GM12878 (cell line): Measurements from ENCODE around the gene TSHZ1. TPM values are rescaled to one million over a fixed set of nuclear protein-coding genes. Genes with fewer than 3 reads are reported as not detected.

Source experiments
- ATAC-seq: fragments of 200-7000 bp; cut with Tn5 transposase; 3 replicates; pipeline ENCODE4 v1.9.1; 2020; ENCODE audit warnings: mild to moderate bottlenecking, moderate library complexity
- BruUV-seq: library from RNA; stranded (reverse); fragments of 400-500 nt; replicated peaks from 2 replicates; lab custom pipeline; 2021; lab: Mats Ljungman, UMichigan
- CTCF ChIA-PET: fragments of 300-600 bp; sonication (Branson Sonifier 250); formaldehyde crosslinking; extraction: SDS; loops from one replicate; lab custom pipeline; 2021; ENCODE audit warnings: inconsistent platforms; lab: Yijun Ruan, JAX
- POLR2A ChIA-PET: fragments of 350-600 bp; formaldehyde crosslinking; extraction: SDS; loops from one replicate; lab custom pipeline; 2021; ENCODE audit warnings: inconsistent platforms; lab: Charles Lee
- RAD21 ChIA-PET: fragments of 300-600 bp; sonication (Branson Sonifier 250); formaldehyde crosslinking; loops from one replicate; lab custom pipeline; 2023; ENCODE audit warnings: antibody characterized with exemption; ENCODE audit not compliant: unreplicated experiment; lab: Charles Lee
- SMC1A ChIA-PET: fragments of 300-600 bp; sonication (Branson Sonifier 250); formaldehyde crosslinking; loops from one replicate; lab custom pipeline; 2023; ENCODE audit not compliant: unreplicated experiment, uncharacterized antibody; lab: Charles Lee
- DNase-seq: peaks from one replicate; pipeline ENCODE4 v3.0.0-alpha.2; 2011; ENCODE audit warnings: low read depth, low spot score
- FAIRE-seq: peaks from 3 replicates; lab custom pipeline; 2011; peaks lifted over from hg19 to GRCh38; lab: Jason Lieb, UNC
- H2AFZ ChIP-seq: 2 replicates; pipeline ENCODE4 v1.6.0; 2011; ENCODE audit warnings: low read depth, low read length, control low read depth; ENCODE audit not compliant: control insufficient read depth
- H3K27ac ChIP-seq: 2 replicates; pipeline ENCODE4 v1.5.1; 2011; ENCODE audit warnings: control low read depth; ENCODE audit not compliant: control insufficient read depth, insufficient read depth
- H3K27me3 ChIP-seq, 2 experiments: replicated peaks in 1 of 2; 2 replicates each; pipeline versions ENCODE4 v1.6.0 to v1.6.1; 2011; ENCODE audit warnings: low read length in 1 of 2; ENCODE audit not compliant: control insufficient read depth in 2 of 2, insufficient read depth in 2 of 2
- H3K36me3 ChIP-seq, 2 experiments: 2 replicates each; pipeline ENCODE4 v1.5.1; 2011; ENCODE audit warnings: low read length in 1 of 2; ENCODE audit not compliant: control insufficient read depth in 2 of 2, insufficient read depth in 2 of 2
- H3K4me1 ChIP-seq: 2 replicates; pipeline ENCODE4 v1.6.1; 2011; ENCODE audit warnings: mild to moderate bottlenecking, low read length, moderate library complexity, mixed read lengths; ENCODE audit not compliant: control insufficient read depth, insufficient read depth
- H3K4me2 ChIP-seq: 2 replicates; pipeline ENCODE4 v1.6.0; 2011; ENCODE audit warnings: control low read depth; ENCODE audit not compliant: control insufficient read depth, insufficient read depth
- H3K4me3 ChIP-seq: fragments of 200-600 bp; sonication (generic); 2 replicates; pipeline ENCODE4 v1.5.1; 2016
- H3K79me2 ChIP-seq: 2 replicates; pipeline ENCODE4 v1.6.0; 2011; ENCODE audit warnings: low read length; ENCODE audit not compliant: control insufficient read depth, insufficient read depth
- H3K9ac ChIP-seq: 2 replicates; pipeline ENCODE4 v1.8.0; 2011; ENCODE audit warnings: low read length, control low read depth, mixed read lengths; ENCODE audit not compliant: control insufficient read depth, insufficient read depth
- H3K9me3 ChIP-seq: replicated peaks from 3 replicates; pipeline ENCODE4 v1.5.1; 2011; ENCODE audit warnings: mild to moderate bottlenecking, low read length; ENCODE audit not compliant: control insufficient read depth, insufficient read depth
- H4K20me1 ChIP-seq: 2 replicates; pipeline ENCODE4 v1.6.0; 2011; ENCODE audit not compliant: control insufficient read depth, insufficient read depth
- BHLHE40 ChIP-seq, 2 experiments: fragments of 450-650 bp in 1 of 2; IDR thresholded peaks; 2 replicates each; pipeline ENCODE4 v1.6.1; 2011 to 2017; ENCODE audit warnings: low read depth in 2 of 2, borderline replicate concordance in 1 of 2, improper control_type of control experiment in 1 of 2, low read length in 1 of 2, mild to moderate bottlenecking in 1 of 2
- CBFB ChIP-seq: IDR thresholded peaks from 2 replicates; pipeline ENCODE4 v1.6.1; 2016; ENCODE audit warnings: antibody characterized with exemption, low read depth
- GATAD2B ChIP-seq: fragments of 450-650 bp; conservative IDR thresholded peaks from 2 replicates; pipeline ENCODE4 v1.6.1; 2017; ENCODE audit warnings: low read depth, mild to moderate bottlenecking, moderate library complexity
- IKZF1 ChIP-seq: fragments of 450-650 bp; conservative IDR thresholded peaks from 2 replicates; pipeline ENCODE4 v1.6.1; 2017; ENCODE audit warnings: antibody characterized with exemption, mild to moderate bottlenecking
- NR2F1 ChIP-seq: fragments of 450-650 bp; conservative IDR thresholded peaks from 2 replicates; pipeline ENCODE4 v1.6.1; 2017; ENCODE audit warnings: mild to moderate bottlenecking
- WGBS: methylation state at CpG from one replicate; pipeline ENCODE4 v1.1.6; 2016; ENCODE audit warnings: low lambda C conversion rate; ENCODE audit not compliant: insufficient replicate concordance, insufficient coverage; ENCODE audit errors: missing lambda C conversion rate; 5-methylcytosine and 5-hydroxymethylcytosine counted together
- in situ Hi-C: fragments of 300-500 bp; cut with MboI; formaldehyde crosslinking; loops from 9 replicates; pipeline ENCODE4 v1.14.3; 2018; ENCODE audit warnings: mixed read lengths
- intact Hi-C: fragments of 100-400 bp; cut with micrococcal nuclease; formaldehyde crosslinking; loops from one replicate; pipeline ENCODE4 v1.14.2; 2022; ENCODE audit not compliant: unreplicated experiment
- polyA plus RNA-seq, 11 experiments: library from polyadenylated mRNA; depleted of rRNA in 4 of 11; unstranded in 6 of 11; stranded (reverse) in 5 of 11; fragments of >200 nt; fragmentation: Nextera tagmentation in 4 of 11; fragmentation: Illumina TruSeq in 1 of 11; extraction: Ambion mirVana in 4 of 11; extraction: Trizol in 1 of 11; gene quantifications; 1 replicate in 1 of 11; 2 replicates in 10 of 11; pipeline versions ENCODE4 v1.2.1 to v1.2.3, GENCODE V29; 2011 to 2016; ENCODE audit warnings: inconsistent platforms in 2 of 11, missing spikeins in 2 of 11, low read depth in 1 of 11
- total RNA-seq, 4 experiments: library from RNA; depleted of rRNA in 3 of 4; stranded (reverse); fragments of >200 nt in 3 of 4; fragmentation: Illumina TruSeq in 1 of 4; extraction: Trizol in 1 of 4; gene quantifications; 2 replicates each; pipeline versions ENCODE4 v1.2.1 to v1.2.3, GENCODE V29; 2013 to 2021
- TF ChIP-seq, protein P1 (sequence below): fragments of 450-650 bp; IDR thresholded peaks from 2 replicates; pipeline ENCODE4 v1.6.1; 2017; ENCODE audit warnings: mild to moderate bottlenecking, low read depth, inconsistent platforms; ENCODE audit not compliant: poor library complexity, severe bottlenecking

Gene TSHZ1
- total and polyA plus RNA-seq, 10 of the 15 experiments (the other 5 are each of a cell fraction or from before 2014, with no cell fraction given): 2.2 to 15.2 (median 5.1) TPM

- intact Hi-C loops: loop anchor here (5.0 to 10.0 kb wide), 8 partner anchors 33 to 1280 kb away; partner anchors contain the start of genes CNDP2, FBXO15 and TIMM21
- no peak overlapping the region for H3K27ac ChIP-seq
These were observed 5.7 kb upstream of the TSHZ1 start for GRCh38 chr18:75204732-75205513.

More at GRCh38 chr18:75204732-75205513, 5.7 kb upstream of the TSHZ1 start:
- Histone ChIP-seq H3K4me3 (peak overlapping the region; percentile 57), H3K79me2 (peaks cover 49% of the 10 kb centered on the region), H3K9me3 (no peaks in the 10 kb centered on the region), H3K27me3 (no peaks in the 10 kb centered on the region), H3K9ac (peak overlapping the region; percentile 53), H2AFZ (peak overlapping the region; percentile 23; the same call in 1 of the 2 replicates), H3K4me1 (no peaks in the 10 kb centered on the region), H3K4me2 (peak overlapping the region; percentile 76), H3K36me3 (peaks cover 5 to 6% of the 10 kb centered on the region in 2 experiments; a peak in 3 of 4 replicates), H4K20me1 (no peaks in the 10 kb centered on the region)
- ChIA-PET RAD21 (interaction anchor here (1.3 kb wide), 1 partner anchor 32 kb away, joined by 5 read pairs; no protein-coding TSS in a partner anchor), CTCF (no interaction called here), POLR2A (no interaction called here), SMC1A (interaction anchor here (1.6 kb wide), 1 partner anchor 11 kb away, joined by 4 read pairs; no protein-coding TSS in a partner anchor)
- in situ Hi-C loops: loop anchor here (25.0 kb wide), 1 partner anchor 1907 kb away; no protein-coding TSS in a partner anchor
- DNase-seq: no peak
- 60% methylated on average over 68 of the region's 75 CpGs for WGBS
- peak; percentile 11 for ATAC-seq
- no peak for FAIRE-seq
- TF ChIP-seq IKZF1 (0 out of 2 replicates have a peak, but pooled peaks have one; percentile 22), CBFB (no peak), NR2F1 (peak; percentile 76; the same call in 1 of the 2 replicates), BHLHE40 (IDR thresholded peaks at IDR 0.05; ENCODE audit: borderline replicate concordance in 1 of 2, low read depth in 2 of 2, low read length in 1 of 2) (peak in 1 of 2 experiments; percentile 79; a peak in 2 of 4 replicates), GATAD2B (peak; percentile 42; the same call in 1 of the 2 replicates)
- TF ChIP-seq, protein P1, sequence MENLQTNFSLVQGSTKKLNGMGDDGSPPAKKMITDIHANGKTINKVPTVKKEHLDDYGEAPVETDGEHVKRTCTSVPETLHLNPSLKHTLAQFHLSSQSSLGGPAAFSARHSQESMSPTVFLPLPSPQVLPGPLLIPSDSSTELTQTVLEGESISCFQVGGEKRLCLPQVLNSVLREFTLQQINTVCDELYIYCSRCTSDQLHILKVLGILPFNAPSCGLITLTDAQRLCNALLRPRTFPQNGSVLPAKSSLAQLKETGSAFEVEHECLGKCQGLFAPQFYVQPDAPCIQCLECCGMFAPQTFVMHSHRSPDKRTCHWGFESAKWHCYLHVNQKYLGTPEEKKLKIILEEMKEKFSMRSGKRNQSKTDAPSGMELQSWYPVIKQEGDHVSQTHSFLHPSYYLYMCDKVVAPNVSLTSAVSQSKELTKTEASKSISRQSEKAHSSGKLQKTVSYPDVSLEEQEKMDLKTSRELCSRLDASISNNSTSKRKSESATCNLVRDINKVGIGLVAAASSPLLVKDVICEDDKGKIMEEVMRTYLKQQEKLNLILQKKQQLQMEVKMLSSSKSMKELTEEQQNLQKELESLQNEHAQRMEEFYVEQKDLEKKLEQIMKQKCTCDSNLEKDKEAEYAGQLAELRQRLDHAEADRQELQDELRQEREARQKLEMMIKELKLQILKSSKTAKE: no peak
- no TSS peak for BruUV-seq
